Lung (tissue), 12 donors: ENCODE data around the gene TNS4. TPM values are rescaled to one million over a fixed set of nuclear protein-coding genes. Genes with fewer than 3 reads are reported as not detected.

ENCODE experiments used
- ATAC-seq: fragments of 200-7000 bp; cut with Tn5 transposase; one replicate; pipeline ENCODE4 v1.9.1; 2020; ENCODE audit warnings: moderate number of reproducible peaks; ENCODE audit not compliant: insufficient read depth, low FRiP score
- DNase-seq, 3 donors: peaks; one replicate each; pipeline ENCODE4 v3.0.0-alpha.2; 2013 to 2017
- H3K27ac ChIP-seq, 2 donors: one replicate each; pipeline ENCODE4 v1.5.1; 2013; ENCODE audit warnings: mild to moderate bottlenecking in 2 of 2, moderate library complexity in 2 of 2, control low read depth in 1 of 2, inconsistent platforms in 1 of 2, low read depth in 1 of 2, low read length in 1 of 2
- H3K27me3 ChIP-seq, 3 donors: one replicate each; pipeline ENCODE4 v1.5.1; 2013; ENCODE audit warnings: low read length in 2 of 3; ENCODE audit not compliant: control insufficient read depth in 3 of 3, insufficient read depth in 3 of 3
- H3K36me3 ChIP-seq, 4 donors: one replicate each; pipeline ENCODE4 v1.5.1; 2013; ENCODE audit warnings: low read length in 4 of 4, mild to moderate bottlenecking in 1 of 4, moderate library complexity in 1 of 4; ENCODE audit not compliant: control insufficient read depth in 4 of 4, insufficient read depth in 4 of 4
- H3K4me1 ChIP-seq, 5 donors: one replicate each; pipeline ENCODE4 v1.5.1; 2013; ENCODE audit warnings: low read length in 5 of 5, mild to moderate bottlenecking in 2 of 5, moderate library complexity in 1 of 5; ENCODE audit not compliant: control insufficient read depth in 5 of 5, insufficient read depth in 5 of 5
- H3K4me3 ChIP-seq: one replicate; pipeline ENCODE4 v1.5.1; 2013; ENCODE audit warnings: mild to moderate bottlenecking, control low read depth, moderate library complexity
- H3K9ac ChIP-seq, 2 donors: one replicate each; pipeline ENCODE4 v1.5.1; 2013; ENCODE audit warnings: low read length in 2 of 2, control low read depth in 1 of 2; ENCODE audit not compliant: insufficient read depth in 1 of 2
- H3K9me3 ChIP-seq, 4 donors: one replicate each; pipeline ENCODE4 v1.5.1; 2013; ENCODE audit warnings: low read length in 3 of 4, mild to moderate bottlenecking in 1 of 4, moderate library complexity in 1 of 4; ENCODE audit not compliant: control insufficient read depth in 4 of 4, insufficient read depth in 3 of 4
- CTCF ChIP-seq: IDR thresholded peaks from 2 replicates; pipeline ENCODE4 v1.5.1; 2012; ENCODE audit warnings: mild to moderate bottlenecking; ENCODE audit errors: control extremely low read depth, extremely low read depth
- WGBS, 2 donors: extraction: QIAGEN DNeasy Blood & Tissue Kit; methylation state at CpG; one replicate each; pipeline ENCODE4 v1.1.7; 2013; 5-methylcytosine and 5-hydroxymethylcytosine counted together
- polyA plus RNA-seq, 2 donors: library from polyadenylated mRNA; stranded (reverse); fragments of 200-250 nt; gene quantifications; one replicate each; pipeline ENCODE4 v1.2.1, GENCODE V29; 2013
- total RNA-seq, 2 donors: library from RNA; depleted of rRNA in 1 of 2; stranded (reverse); fragments of >200 nt in 1 of 2; gene quantifications; one replicate each; pipeline ENCODE4 v1.2.1, GENCODE V29; 2014 to 2021
- donor health status: control.
- donor health status: control.
- donor health status: Bipolar disorder and iron deficiency.
- donor health status: healthy.
- donor health status: DM: yes; HTN: yes; CAD: no.

Gene TNS4
- total and polyA plus RNA-seq, 4 donors: 0.17 to 6.8 (median 2.2) TPM

- TF ChIP-seq CTCF: no peak
- no peaks in the 10 kb centered on the region for H3K9me3 ChIP-seq
- H3K4me3 ChIP-seq: no peak overlapping the region
- no peak overlapping the region for H3K27ac ChIP-seq
- WGBS, 2 donors: 85 to 86% methylated on average over 7 of the region's 7 CpGs
- peaks cover 0 to 18% (median 0%) of the 10 kb centered on the region in 5 donors for H3K4me1 ChIP-seq
- H3K36me3 ChIP-seq: no peaks in the 10 kb centered on the region
- H3K27me3 ChIP-seq: peaks cover 0 to 4% (median 0%) of the 10 kb centered on the region in 3 donors
- ATAC-seq (no peak), DNase-seq (no peak)
- no peak overlapping the region for H3K9ac ChIP-seq
These were observed 16.4 kb downstream of the TNS4 start for GRCh38 chr17:40484973-40485530.

- Histone ChIP-seq H3K27me3 (peaks cover 0 to 4% (median 0%) of the 10 kb centered on the region in 3 donors), H3K4me3 (no peak overlapping the region), H3K9me3 (no peaks in the 10 kb centered on the region), H3K36me3 (no peaks in the 10 kb centered on the region), H3K27ac (no peak overlapping the region), H3K9ac (no peak overlapping the region), H3K4me1 (peaks cover 0 to 18% (median 0%) of the 10 kb centered on the region in 5 donors)
- ATAC-seq: no peak
- 91 to 92% methylated on average over 18 of the region's 18 CpGs for WGBS, 2 donors
- DNase-seq: no peak
- no peak for TF ChIP-seq CTCF
These were observed 17.0 kb downstream of the TNS4 start for GRCh38 chr17:40484285-40484972.

- Histone ChIP-seq H3K27ac (no peak overlapping the region), H3K4me3 (no peak overlapping the region), H3K4me1 (peaks cover 0 to 18% (median 0%) of the 10 kb centered on the region in 5 donors), H3K36me3 (no peaks in the 10 kb centered on the region), H3K27me3 (peaks cover 0 to 4% (median 0%) of the 10 kb centered on the region in 3 donors), H3K9ac (no peak overlapping the region), H3K9me3 (no peaks in the 10 kb centered on the region)
- ATAC-seq: no peak
- 94 to 95% methylated on average over 4 of the region's 4 CpGs for WGBS, 2 donors
- no peak for TF ChIP-seq CTCF
- no peak for DNase-seq
These were observed 17.7 kb downstream of the TNS4 start for GRCh38 chr17:40483679-40484078.
